Fibroblast of the aortic adventitia (primary cell): ENCODE results near the gene GYG1. TPM values are rescaled to one million over a fixed set of nuclear protein-coding genes. Genes with fewer than 3 reads are reported as not detected.

Experiments used
- DNase-seq: peaks from one replicate; pipeline ENCODE4 v3.0.0-alpha.2; 2010; ENCODE audit warnings: low read depth
- H3K4me3 ChIP-seq: 2 replicates; pipeline ENCODE4 v1.5.1; 2011; ENCODE audit warnings: low read depth, mild to moderate bottlenecking, control low read depth, low read length, moderate library complexity
- CTCF ChIP-seq: IDR thresholded peaks from 2 replicates; pipeline ENCODE4 v1.5.1; 2011; ENCODE audit warnings: mild to moderate bottlenecking, low read length, control low read depth, inconsistent platforms; ENCODE audit not compliant: insufficient read depth
- total RNA-seq: library from RNA; depleted of rRNA; stranded (reverse); fragments of >200 nt; gene quantifications from 2 replicates; pipeline ENCODE4 v1.2.3, GENCODE V29; 2012; ENCODE audit warnings: low replicate concordance

The GYG1 gene
- total RNA-seq, 1 donor: 53.4 TPM

- H3K4me3 ChIP-seq: no peak overlapping the region
- DNase-seq: peak; percentile 40
- TF ChIP-seq CTCF: no peak
These were observed 7.5 kb downstream of the GYG1 start for GRCh38 chr3:148998715-148999423.

- no peak overlapping the region for H3K4me3 ChIP-seq
- no peak for DNase-seq
- no peak for TF ChIP-seq CTCF
These were observed 8.5 kb downstream of the GYG1 start for GRCh38 chr3:148999806-149000205.

- no peak for TF ChIP-seq CTCF
- no peak for DNase-seq
- H3K4me3 ChIP-seq: no peak overlapping the region
These were observed 8.9 kb downstream of the GYG1 start for GRCh38 chr3:149000206-149000745.

GRCh38 chr3:149001727-149002126 lies 10.4 kb downstream of the GYG1 start:
- TF ChIP-seq CTCF: no peak
- H3K4me3 ChIP-seq: no peak overlapping the region
- no peak for DNase-seq

GRCh38 chr3:149003653-149004305 lies 12.4 kb downstream of the GYG1 start:
- no peak for DNase-seq
- TF ChIP-seq CTCF: no peak
- no peak overlapping the region for H3K4me3 ChIP-seq

GRCh38 chr3:149004622-149005021 lies 13.3 kb downstream of the GYG1 start:
- no peak overlapping the region for H3K4me3 ChIP-seq
- peak; percentile 15 for DNase-seq
- TF ChIP-seq CTCF: no peak
